Left lung (tissue), 10 donors: Measurements from ENCODE around the gene TMEM134. TPM values are rescaled to one million over a fixed set of nuclear protein-coding genes. Genes with fewer than 3 reads are reported as not detected.

Experiments
- ATAC-seq: fragments of 200-7000 bp; cut with Tn5 transposase; one replicate; pipeline ENCODE4 v1.9.1; 2020; ENCODE audit warnings: moderate library complexity
- DNase-seq, 4 donors: peaks; one replicate each; pipeline ENCODE4 v3.0.0-alpha.2; 2013 to 2020
- H3K27ac ChIP-seq, 2 donors: fragments of 200-600 bp; sonication (generic) in 1 of 2; one replicate each; pipeline versions ENCODE4 v1.5.0 to v1.8.0; 2020 to 2021
- H3K27me3 ChIP-seq, 2 donors: fragments of 200-600 bp; sonication (generic) in 1 of 2; one replicate each; pipeline versions ENCODE4 v1.5.0 to v1.8.0; 2020 to 2021
- H3K36me3 ChIP-seq, 2 donors: fragments of 200-600 bp; sonication (generic) in 1 of 2; one replicate each; pipeline versions ENCODE4 v1.5.0 to v1.8.0; 2020 to 2021
- H3K4me1 ChIP-seq, 2 donors: fragments of 200-600 bp; one replicate each; pipeline ENCODE4 v1.8.0; 2021
- H3K4me3 ChIP-seq, 2 donors: fragments of 200-600 bp; sonication (generic) in 1 of 2; one replicate each; pipeline versions ENCODE4 v1.5.0 to v1.8.0; 2020 to 2021; ENCODE audit warnings: mild to moderate bottlenecking in 1 of 2
- H3K9me3 ChIP-seq, 2 donors: fragments of 200-600 bp; sonication (generic) in 1 of 2; one replicate each; pipeline versions ENCODE4 v1.5.0 to v1.8.0; 2020 to 2021
- intact Hi-C, 2 donors: fragments of 100-400 bp; cut with DNase I; formaldehyde crosslinking; loops; one replicate each; pipeline versions ENCODE4 v1.11.2 to v1.14.2; 2022
- polyA plus RNA-seq, 6 donors: library from polyadenylated mRNA; unstranded; fragments of 120-200 nt; gene quantifications; one replicate each; pipeline ENCODE4 v1.2.1, GENCODE V29; 2013; ENCODE audit not compliant: insufficient read length in 6 of 6
- total RNA-seq, 2 donors: library from RNA; stranded (reverse); fragmentation: NEBNext Ultra II Directional; extraction: Animal tissue kit (Norgen Biotek cat#: 25700); gene quantifications; one replicate each; pipeline ENCODE4 v1.2.1, GENCODE V29; 2021
- TF ChIP-seq, protein P1 (sequence below), 2 donors: fragments of 200-600 bp; sonication (generic) in 1 of 2; IDR thresholded peaks; one replicate each; pipeline versions ENCODE4 v1.5.0 to v1.8.0; 2021; ENCODE audit warnings: antibody characterized with exemption in 2 of 2
- donor health status: DM: no; HTN: yes; CAD: no.
- donor health status: DM: no; HTN: no; CAD: no.

TMEM134 gene
- total and polyA plus RNA-seq, 8 donors = 33.4 to 51.8 (median 44.7) TPM

DNA sequence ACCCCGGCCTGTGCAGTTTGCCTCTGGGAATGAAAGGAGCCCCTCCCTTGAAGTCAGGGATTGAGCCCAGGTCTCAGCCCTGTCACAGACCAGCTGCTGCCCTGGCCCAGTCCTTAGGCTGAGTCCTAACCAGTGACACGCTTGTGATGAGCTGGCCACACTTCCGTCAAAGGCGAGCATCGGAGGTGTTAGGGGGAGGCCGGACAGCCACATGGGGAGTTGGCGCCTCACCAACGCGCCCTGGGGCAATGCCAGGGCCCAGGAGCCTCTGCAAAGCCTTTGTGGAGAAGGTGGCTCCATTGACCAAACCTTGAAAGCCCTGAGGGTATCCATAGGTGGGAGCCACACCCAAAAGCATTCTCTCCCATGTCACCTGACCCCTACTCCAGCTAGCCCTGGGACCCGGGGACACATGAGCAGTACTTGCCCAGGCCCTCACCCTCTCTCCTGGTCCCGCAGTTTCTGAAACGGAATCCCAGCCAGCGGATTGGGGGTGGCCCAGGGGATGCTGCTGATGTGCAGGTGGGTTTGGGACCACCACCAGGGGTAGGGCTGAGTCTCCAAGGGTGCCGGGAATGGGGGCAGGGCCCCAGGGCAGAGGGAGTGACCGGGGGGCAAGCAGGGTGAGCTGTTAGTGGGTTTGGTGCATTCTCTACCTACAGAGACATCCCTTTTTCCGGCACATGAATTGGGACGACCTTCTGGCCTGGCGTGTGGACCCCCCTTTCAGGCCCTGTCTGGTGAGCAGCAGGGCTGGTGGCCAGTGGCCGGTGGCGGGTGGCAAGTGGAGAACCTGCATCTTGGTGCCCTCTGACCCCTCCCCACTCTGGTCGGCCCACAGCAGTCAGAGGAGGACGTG, 35.3 kb downstream of the TMEM134 start:
- H3K27me3 ChIP-seq = no peaks in the 10 kb centered on the region
- DNase-seq = no peak
- H3K36me3 ChIP-seq = peaks cover 0 to 88% of the 10 kb centered on the region in 2 donors
- no peak for ATAC-seq
- no peaks in the 10 kb centered on the region for H3K9me3 ChIP-seq
- intact Hi-C loops = no loop called here
- TF ChIP-seq, protein P1, sequence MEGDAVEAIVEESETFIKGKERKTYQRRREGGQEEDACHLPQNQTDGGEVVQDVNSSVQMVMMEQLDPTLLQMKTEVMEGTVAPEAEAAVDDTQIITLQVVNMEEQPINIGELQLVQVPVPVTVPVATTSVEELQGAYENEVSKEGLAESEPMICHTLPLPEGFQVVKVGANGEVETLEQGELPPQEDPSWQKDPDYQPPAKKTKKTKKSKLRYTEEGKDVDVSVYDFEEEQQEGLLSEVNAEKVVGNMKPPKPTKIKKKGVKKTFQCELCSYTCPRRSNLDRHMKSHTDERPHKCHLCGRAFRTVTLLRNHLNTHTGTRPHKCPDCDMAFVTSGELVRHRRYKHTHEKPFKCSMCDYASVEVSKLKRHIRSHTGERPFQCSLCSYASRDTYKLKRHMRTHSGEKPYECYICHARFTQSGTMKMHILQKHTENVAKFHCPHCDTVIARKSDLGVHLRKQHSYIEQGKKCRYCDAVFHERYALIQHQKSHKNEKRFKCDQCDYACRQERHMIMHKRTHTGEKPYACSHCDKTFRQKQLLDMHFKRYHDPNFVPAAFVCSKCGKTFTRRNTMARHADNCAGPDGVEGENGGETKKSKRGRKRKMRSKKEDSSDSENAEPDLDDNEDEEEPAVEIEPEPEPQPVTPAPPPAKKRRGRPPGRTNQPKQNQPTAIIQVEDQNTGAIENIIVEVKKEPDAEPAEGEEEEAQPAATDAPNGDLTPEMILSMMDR (IDR thresholded peaks at IDR 0.05) = no peak
- no peak overlapping the region for H3K4me3 ChIP-seq
- H3K4me1 ChIP-seq = peaks cover 7 to 42% of the 10 kb centered on the region in 2 donors
- H3K27ac ChIP-seq = no peak overlapping the region

DNA sequence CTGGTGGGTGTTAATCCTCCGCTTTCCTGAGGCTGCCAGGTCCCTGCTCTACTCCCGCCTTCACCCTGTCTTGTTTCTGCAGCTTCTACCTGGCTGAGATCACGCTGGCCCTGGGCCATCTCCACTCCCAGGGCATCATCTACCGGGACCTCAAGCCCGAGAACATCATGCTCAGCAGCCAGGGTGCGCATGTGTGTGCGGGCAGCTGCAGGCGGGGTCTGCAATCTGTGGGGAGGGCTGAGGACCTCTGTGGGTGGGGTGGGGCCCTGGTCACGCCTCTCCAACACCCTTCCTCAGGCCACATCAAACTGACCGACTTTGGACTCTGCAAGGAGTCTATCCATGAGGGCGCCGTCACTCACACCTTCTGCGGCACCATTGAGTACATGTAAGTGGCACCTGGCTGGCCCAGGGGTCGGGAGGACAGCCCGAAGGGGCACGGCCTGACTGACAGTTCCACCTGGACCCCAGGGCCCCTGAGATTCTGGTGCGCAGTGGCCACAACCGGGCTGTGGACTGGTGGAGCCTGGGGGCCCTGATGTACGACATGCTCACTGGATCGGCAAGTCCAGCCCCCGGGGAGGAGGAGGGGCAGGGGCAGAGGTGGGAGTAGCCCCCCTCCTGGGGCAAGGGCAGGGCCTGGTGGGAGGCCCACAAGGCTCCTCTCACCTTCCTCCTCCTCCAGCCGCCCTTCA, 36.2 kb downstream of the TMEM134 start:
- H3K9me3 ChIP-seq = no peaks in the 10 kb centered on the region
- H3K4me3 ChIP-seq = no peak overlapping the region
- ATAC-seq = no peak
- peaks cover 0 to 79% of the 10 kb centered on the region in 2 donors for H3K36me3 ChIP-seq
- DNase-seq = peak in 1 of 4 donors; percentile 76
- intact Hi-C loops = no loop called here
- H3K27ac ChIP-seq = no peak overlapping the region
- peaks cover 7 to 40% of the 10 kb centered on the region in 2 donors for H3K4me1 ChIP-seq
- no peaks in the 10 kb centered on the region for H3K27me3 ChIP-seq
- TF ChIP-seq, protein P1 (IDR thresholded peaks at IDR 0.05) = no peak

DNA sequence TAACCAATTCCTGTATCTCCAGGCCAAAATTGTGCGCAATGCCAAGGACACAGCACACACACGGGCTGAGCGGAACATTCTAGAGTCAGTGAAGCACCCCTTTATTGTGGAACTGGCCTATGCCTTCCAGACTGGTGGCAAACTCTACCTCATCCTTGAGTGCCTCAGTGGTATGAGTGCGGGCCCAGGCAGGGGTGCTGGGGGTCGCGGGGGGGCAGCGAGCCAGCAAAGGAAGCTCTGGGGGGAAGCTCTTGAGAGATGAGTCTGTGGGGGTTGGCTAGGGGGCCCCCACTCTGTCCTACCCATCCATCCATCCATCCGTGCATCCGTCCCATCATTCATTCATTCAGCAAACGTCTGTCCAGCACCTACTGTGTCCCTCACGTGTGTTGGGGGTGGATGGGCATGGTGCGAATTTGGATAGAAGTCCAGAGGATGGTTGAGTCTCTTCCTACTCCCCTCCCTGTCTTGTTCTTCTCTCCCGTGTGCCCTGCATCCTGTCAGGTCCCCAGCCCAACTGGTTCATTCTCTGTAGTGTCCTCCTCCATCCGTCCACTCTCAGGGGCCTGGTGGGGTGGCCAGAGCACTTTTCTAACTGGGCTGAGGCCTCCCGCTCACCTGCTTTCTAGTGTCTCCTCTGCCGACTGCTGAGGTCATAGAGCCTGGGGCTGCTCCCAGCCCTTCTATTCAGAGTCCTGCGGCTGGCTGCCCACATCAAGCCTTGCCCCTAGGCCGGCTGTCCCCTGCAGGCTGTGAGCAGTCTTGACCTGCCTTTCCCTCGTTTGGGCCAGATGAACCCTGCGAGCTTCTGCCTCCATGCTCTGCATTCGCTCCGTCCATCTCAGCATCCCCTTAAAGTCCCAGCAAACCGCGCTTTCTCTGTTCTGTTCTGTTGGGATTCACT, 37.5 kb downstream of the TMEM134 start:
- TF ChIP-seq, protein P1 (IDR thresholded peaks at IDR 0.05) = no peak
- intact Hi-C loops = no loop called here

DNA sequence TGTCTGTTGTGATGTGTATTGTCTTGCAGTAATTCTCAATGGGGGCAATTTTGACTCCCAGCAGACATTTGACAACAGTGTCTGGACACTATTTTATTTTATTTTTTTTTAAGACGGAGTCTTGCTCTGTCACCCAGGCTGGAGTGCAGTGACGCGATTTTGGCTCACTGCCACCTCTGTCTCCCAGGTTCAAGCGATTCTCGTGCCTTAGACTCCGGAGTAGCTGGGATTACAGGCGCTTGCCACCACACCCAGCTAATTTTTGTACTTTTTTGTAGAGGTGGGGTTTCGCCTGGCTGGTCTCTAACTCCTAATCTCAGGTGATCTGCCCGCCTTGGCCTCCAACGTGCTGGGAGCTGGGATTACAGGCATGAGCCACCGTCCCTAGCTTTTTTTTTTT, 39.3 kb downstream of the TMEM134 start:
- DNase-seq = no peak
- H3K27ac ChIP-seq = no peak overlapping the region
- H3K27me3 ChIP-seq = no peaks in the 10 kb centered on the region
- TF ChIP-seq, protein P1 (IDR thresholded peaks at IDR 0.05) = no peak
- H3K9me3 ChIP-seq = no peaks in the 10 kb centered on the region
- intact Hi-C loops = no loop called here
- peaks cover 12 to 21% of the 10 kb centered on the region in 2 donors for H3K4me1 ChIP-seq
- no peak for ATAC-seq
- peak overlapping the region in 1 of 2 donors; percentile 71 for H3K4me3 ChIP-seq
- H3K36me3 ChIP-seq = peaks cover 0 to 53% of the 10 kb centered on the region in 2 donors

More for the DNA sequence above, 37.5 kb downstream of the TMEM134 start:
- Histone ChIP-seq H3K36me3 (peaks cover 0 to 71% of the 10 kb centered on the region in 2 donors), H3K4me3 (no peak overlapping the region), H3K4me1 (peaks cover 12 to 37% of the 10 kb centered on the region in 2 donors), H3K27me3 (no peaks in the 10 kb centered on the region), H3K27ac (no peak overlapping the region), H3K9me3 (no peaks in the 10 kb centered on the region)
- ATAC-seq = no peak
- DNase-seq = no peak
